Uterus (tissue), 4 donors: Measurements from ENCODE around the gene NAA10. TPM values are rescaled to one million over a fixed set of nuclear protein-coding genes. Genes with fewer than 3 reads are reported as not detected.
"Not testable (repeated sequence)": the region's sequence is repeated elsewhere in the genome, so short reads cannot be mapped to it uniquely, and the experiment has no call there.

Source experiments
- DNase-seq, 2 donors: peaks; one replicate each; pipeline ENCODE4 v3.0.0-alpha.2; 2019 to 2020
- H3K27ac ChIP-seq, 2 donors: fragments of 200-600 bp; sonication (generic); 1 replicate in 1 of 2; 2 replicates in 1 of 2; pipeline ENCODE4 v1.5.1; 2016 to 2018
- H3K27me3 ChIP-seq, 2 donors: fragments of 200-600 bp; sonication (generic); one replicate each; pipeline ENCODE4 v1.5.1; 2018 to 2019; ENCODE audit warnings: control low read depth in 1 of 2
- H3K36me3 ChIP-seq, 2 donors: fragments of 200-600 bp; sonication (generic); one replicate each; pipeline ENCODE4 v1.5.1; 2019; ENCODE audit warnings: control low read depth in 1 of 2
- H3K4me1 ChIP-seq, 2 donors: fragments of 200-600 bp; sonication (generic); one replicate each; pipeline ENCODE4 v1.5.1; 2018 to 2019; ENCODE audit warnings: control low read depth in 1 of 2
- H3K4me3 ChIP-seq, 2 donors: fragments of 200-600 bp; sonication (generic); 1 replicate in 1 of 2; 2 replicates in 1 of 2; pipeline ENCODE4 v1.5.1; 2018 to 2019; ENCODE audit warnings: mild to moderate bottlenecking in 1 of 2
- H3K9me3 ChIP-seq, 2 donors: fragments of 200-600 bp; sonication (generic); one replicate each; pipeline ENCODE4 v1.5.1; 2019; ENCODE audit warnings: control low read depth in 1 of 2
- CTCF ChIP-seq, 4 experiments: fragments of 200-600 bp in 2 of 4; fragments of 450-650 bp in 2 of 4; sonication (generic) in 2 of 4; IDR thresholded peaks; one replicate each; pipeline ENCODE4 v1.5.1; 2016 to 2019; ENCODE audit warnings: antibody characterized with exemption in 4 of 4, mild to moderate bottlenecking in 2 of 4, moderate library complexity in 1 of 4
- POLR2A ChIP-seq, 2 donors: fragments of 450-650 bp; IDR thresholded peaks; one replicate each; pipeline ENCODE4 v1.6.1; 2016; ENCODE audit warnings: antibody characterized with exemption in 2 of 2, mild to moderate bottlenecking in 1 of 2, moderate library complexity in 1 of 2
- intact Hi-C: fragments of 100-400 bp; cut with DNase I; formaldehyde crosslinking; loops from one replicate; pipeline ENCODE4 v1.15.1; 2023; ENCODE audit warnings: low total_unique reads
- total RNA-seq, 4 donors: library from RNA; depleted of rRNA in 3 of 4; stranded (reverse); fragments of >200 nt in 3 of 4; gene quantifications; one replicate each; pipeline versions ENCODE4 v1.1.0 to v1.2.4, GENCODE V29; 2014 to 2023
- donor health status: DM: yes; HTN: yes; CAD: no.

The NAA10 gene
- 100 to 1,000 TPM in 2 of 4 donors, 10 to 100 TPM in 2; 37.9 to 198 (median 109) TPM for total RNA-seq

GRCh38 chrX:153934762-153935325 is at the start of gene NAA10:
Gene NAA10 (minus strand): TSS chrX:153935037. CDS start chrX:153934904, 133 bp downstream.
- H3K27ac ChIP-seq, result peak within 1 kb of the TSS in 1 of 2 donors; percentile 65
- intact Hi-C loops, result no loop called here
- H3K4me3 ChIP-seq, result peak within 1 kb of the TSS; percentile 31 to 82
- DNase-seq, result peak; percentile 66 to 78
- TF ChIP-seq CTCF (IDR thresholded peaks at IDR 0.05), result no peak
- peak in 1 of 2 donors; percentile 55 for TF ChIP-seq POLR2A (IDR thresholded peaks at IDR 0.05)
- peaks cover 0 to 5% of the 10 kb centered on the region in 2 donors for H3K4me1 ChIP-seq
- H3K9me3 ChIP-seq, result no peaks in the 10 kb centered on the region
- H3K27me3 ChIP-seq, result no peaks in the 10 kb centered on the region
- no peaks in the 10 kb centered on the region for H3K36me3 ChIP-seq

GRCh38 chrX:153983321-153983801 is 48.5 kb upstream of the NAA10 start:
- Histone ChIP-seq H3K27me3 (no peaks in the 10 kb centered on the region), H3K4me1 (no peaks in the 10 kb centered on the region), H3K27ac (no peak overlapping the region), H3K9me3 (no peaks in the 10 kb centered on the region), H3K4me3 (no peak overlapping the region), H3K36me3 (no peaks in the 10 kb centered on the region)
- intact Hi-C loops, result no loop called here
- no peak for DNase-seq
- TF ChIP-seq CTCF (IDR thresholded peaks at IDR 0.05), result no peak
- no peak for TF ChIP-seq POLR2A (IDR thresholded peaks at IDR 0.05)

- peak; percentile 69 to 70 for DNase-seq
- H3K27ac ChIP-seq, result peak overlapping the region; percentile 61 to 62
- no peak overlapping the region for H3K4me3 ChIP-seq
- TF ChIP-seq CTCF (IDR thresholded peaks at IDR 0.05) (no peak), POLR2A (IDR thresholded peaks at IDR 0.05) (no peak)
- intact Hi-C loops, result no loop called here
- no peaks in the 10 kb centered on the region for H3K9me3 ChIP-seq
- H3K4me1 ChIP-seq, result no peaks in the 10 kb centered on the region
- H3K36me3 ChIP-seq, result no peaks in the 10 kb centered on the region
- H3K27me3 ChIP-seq, result no peaks in the 10 kb centered on the region
Observed at GRCh38 chrX:153981771-153982533, 47.1 kb upstream of the NAA10 start.

- no peak for DNase-seq
- H3K4me1 ChIP-seq, result no peaks in the 10 kb centered on the region
- intact Hi-C loops, result no loop called here
- no peaks in the 10 kb centered on the region for H3K36me3 ChIP-seq
- H3K9me3 ChIP-seq, result no peaks in the 10 kb centered on the region
- TF ChIP-seq CTCF (IDR thresholded peaks at IDR 0.05), result no peak
- no peak for TF ChIP-seq POLR2A (IDR thresholded peaks at IDR 0.05)
- H3K27ac ChIP-seq, result peak overlapping the region; percentile 61 to 62
- no peak overlapping the region for H3K4me3 ChIP-seq
- no peaks in the 10 kb centered on the region for H3K27me3 ChIP-seq
Observed at GRCh38 chrX:153981231-153981630, 46.4 kb upstream of the NAA10 start.

- DNase-seq, H3K27me3 ChIP-seq, H3K36me3 ChIP-seq, H3K4me3 ChIP-seq, intact Hi-C loops, H3K4me1 ChIP-seq, H3K27ac ChIP-seq, H3K9me3 ChIP-seq: not testable (repeated sequence)
Observed at GRCh38 chrX:153980394-153980793, 45.6 kb upstream of the NAA10 start.
